Measurements from ENCODE around the gene STK39. TPM values are rescaled to one million over a fixed set of nuclear protein-coding genes. Genes with fewer than 3 reads are reported as not detected.

The STK39 gene
- total RNA-seq, 1 experiment from 2014 or later, result 15.9 TPM

GRCh38 chr2:167937403-167937802, 310.0 kb downstream of the STK39 start:
- TF ChIP-seq EZH2 (IDR thresholded peaks at IDR 0.05; ENCODE audit: borderline replicate concordance, low read depth, low read length, poor library complexity, severe bottlenecking) (no peak), CTCF (conservative IDR thresholded peaks at IDR 0.05; ENCODE audit: low read depth, low read length) (no peak)
- Histone ChIP-seq H3K9me3 (ENCODE audit: low read depth, low read length, poor library complexity, severe bottlenecking) (no peaks in the 10 kb centered on the region), H3K36me3 (ENCODE audit: insufficient read depth, low read length, poor library complexity, severe bottlenecking) (no peaks in the 10 kb centered on the region), H3K4me3 (ENCODE audit: low read depth, low read length, poor library complexity, severe bottlenecking) (no peak overlapping the region), H3K4me1 (ENCODE audit: insufficient read depth, low read length, poor library complexity, severe bottlenecking) (no peaks in the 10 kb centered on the region), H3K27ac (ENCODE audit: low read depth, low read length, poor library complexity, severe bottlenecking) (no peak overlapping the region), H3K27me3 (replicated peaks; ENCODE audit: insufficient read depth, low read depth, low read length, poor library complexity) (no peaks in the 10 kb centered on the region)
- intact Hi-C loops (cut with micrococcal nuclease; ENCODE audit: unreplicated experiment), result no loop called here
- DNase-seq (ENCODE audit: low spot score), result no peak
- BruUV-seq (replicated peaks), result no TSS peak
- POLR2A ChIA-PET (ENCODE audit: low non-redundant PET), result no interaction called here
- CTCF ChIA-PET, result no interaction called here

GRCh38 chr2:167935803-167936110, 311.6 kb downstream of the STK39 start:
- POLR2A ChIA-PET (ENCODE audit: low non-redundant PET), result no interaction called here
- no peaks in the 10 kb centered on the region for H3K4me1 ChIP-seq (ENCODE audit: insufficient read depth, low read length, poor library complexity, severe bottlenecking)

GRCh38 chr2:167933097-167933814, 314.1 kb downstream of the STK39 start:
- no TSS peak for BruUV-seq (replicated peaks)

More at GRCh38 chr2:167935803-167936110, 311.6 kb downstream of the STK39 start:
- Histone ChIP-seq H3K27me3 (replicated peaks; ENCODE audit: insufficient read depth, low read depth, low read length, poor library complexity) (no peaks in the 10 kb centered on the region), H3K9me3 (ENCODE audit: low read depth, low read length, poor library complexity, severe bottlenecking) (no peaks in the 10 kb centered on the region), H3K36me3 (ENCODE audit: insufficient read depth, low read length, poor library complexity, severe bottlenecking) (no peaks in the 10 kb centered on the region), H3K27ac (ENCODE audit: low read depth, low read length, poor library complexity, severe bottlenecking) (no peak overlapping the region), H3K4me3 (ENCODE audit: low read depth, low read length, poor library complexity, severe bottlenecking) (no peak overlapping the region)
- no peak for TF ChIP-seq EZH2 (IDR thresholded peaks at IDR 0.05; ENCODE audit: borderline replicate concordance, low read depth, low read length, poor library complexity, severe bottlenecking)
- BruUV-seq (replicated peaks), result no TSS peak
- intact Hi-C loops (cut with micrococcal nuclease; ENCODE audit: unreplicated experiment), result no loop called here
- CTCF ChIA-PET, result no interaction called here
- DNase-seq (ENCODE audit: low spot score), result no peak

GRCh38 chr2:167932123-167932693, 315.2 kb downstream of the STK39 start:
- BruUV-seq (replicated peaks), result no TSS peak
- no peak overlapping the region for H3K27ac ChIP-seq (ENCODE audit: low read depth, low read length, poor library complexity, severe bottlenecking)
- H3K4me3 ChIP-seq (ENCODE audit: low read depth, low read length, poor library complexity, severe bottlenecking), result no peak overlapping the region
- H3K36me3 ChIP-seq (ENCODE audit: insufficient read depth, low read length, poor library complexity, severe bottlenecking), result no peaks in the 10 kb centered on the region
- POLR2A ChIA-PET (ENCODE audit: low non-redundant PET), result no interaction called here
- no peaks in the 10 kb centered on the region for H3K4me1 ChIP-seq (ENCODE audit: insufficient read depth, low read length, poor library complexity, severe bottlenecking)
- intact Hi-C loops (cut with micrococcal nuclease; ENCODE audit: unreplicated experiment), result no loop called here
- no peak for TF ChIP-seq CTCF (conservative IDR thresholded peaks at IDR 0.05; ENCODE audit: low read depth, low read length)
- TF ChIP-seq EZH2 (IDR thresholded peaks at IDR 0.05; ENCODE audit: borderline replicate concordance, low read depth, low read length, poor library complexity, severe bottlenecking), result no peak
- CTCF ChIA-PET, result no interaction called here
- H3K9me3 ChIP-seq (ENCODE audit: low read depth, low read length, poor library complexity, severe bottlenecking), result no peaks in the 10 kb centered on the region
- no peaks in the 10 kb centered on the region for H3K27me3 ChIP-seq (replicated peaks; ENCODE audit: insufficient read depth, low read depth, low read length, poor library complexity)
- DNase-seq (ENCODE audit: low spot score), result no peak

More at GRCh38 chr2:167933097-167933814, 314.1 kb downstream of the STK39 start:
- ChIA-PET POLR2A (ENCODE audit: low non-redundant PET) (no interaction called here), CTCF (no interaction called here)
- no peaks in the 10 kb centered on the region for H3K36me3 ChIP-seq (ENCODE audit: insufficient read depth, low read length, poor library complexity, severe bottlenecking)
- no peak for DNase-seq (ENCODE audit: low spot score)
- H3K27me3 ChIP-seq (replicated peaks; ENCODE audit: insufficient read depth, low read depth, low read length, poor library complexity), result no peaks in the 10 kb centered on the region
- H3K9me3 ChIP-seq (ENCODE audit: low read depth, low read length, poor library complexity, severe bottlenecking), result no peaks in the 10 kb centered on the region
- no peak overlapping the region for H3K27ac ChIP-seq (ENCODE audit: low read depth, low read length, poor library complexity, severe bottlenecking)
- intact Hi-C loops (cut with micrococcal nuclease; ENCODE audit: unreplicated experiment), result no loop called here
- no peak overlapping the region for H3K4me3 ChIP-seq (ENCODE audit: low read depth, low read length, poor library complexity, severe bottlenecking)
- TF ChIP-seq EZH2 (IDR thresholded peaks at IDR 0.05; ENCODE audit: borderline replicate concordance, low read depth, low read length, poor library complexity, severe bottlenecking), result no peak
- no peaks in the 10 kb centered on the region for H3K4me1 ChIP-seq (ENCODE audit: insufficient read depth, low read length, poor library complexity, severe bottlenecking)

All from A673 (cell line).